Smooth muscle cell (in vitro differentiated cells): ENCODE data around the gene HORMAD2. TPM values are rescaled to one million over a fixed set of nuclear protein-coding genes. Genes with fewer than 3 reads are reported as not detected.

Experiments
- DNase-seq: peaks from one replicate; lab custom pipeline; 2025; ENCODE audit not compliant: unreplicated experiment; lab: John Stamatoyannopoulos, UW
- H2AFZ ChIP-seq: fragments of 200-600 bp; sonication (generic); 2 replicates; pipeline ENCODE4 v1.6.0; 2016; ENCODE audit warnings: antibody characterized with exemption, low read depth, mild to moderate bottlenecking
- H3F3A ChIP-seq: fragments of 200-600 bp; sonication (generic); 2 replicates; pipeline ENCODE4 v1.6.0; 2017; ENCODE audit warnings: antibody characterized with exemption, low read depth
- H3K27ac ChIP-seq: fragments of 200-600 bp; sonication (generic); 2 replicates; pipeline ENCODE4 v1.5.1; 2016; ENCODE audit warnings: low read depth, mild to moderate bottlenecking
- H3K27me3 ChIP-seq: fragments of 200-600 bp; sonication (generic); 2 replicates; pipeline ENCODE4 v1.6.1; 2016; ENCODE audit warnings: low read depth, mild to moderate bottlenecking
- H3K36me3 ChIP-seq: fragments of 200-600 bp; sonication (generic); 2 replicates; pipeline ENCODE4 v1.5.1; 2016; ENCODE audit warnings: low read depth
- H3K4me1 ChIP-seq: fragments of 200-600 bp; sonication (generic); 2 replicates; pipeline ENCODE4 v1.5.1; 2016; ENCODE audit warnings: low read depth
- H3K4me2 ChIP-seq: fragments of 200-600 bp; sonication (generic); 2 replicates; pipeline ENCODE4 v1.6.0; 2016; ENCODE audit warnings: mild to moderate bottlenecking
- H3K4me3 ChIP-seq: fragments of 200-600 bp; sonication (generic); 2 replicates; pipeline ENCODE4 v1.5.1; 2016; ENCODE audit warnings: mild to moderate bottlenecking
- H3K79me2 ChIP-seq: fragments of 200-600 bp; sonication (generic); 2 replicates; pipeline ENCODE4 v1.6.0; 2016; ENCODE audit warnings: low read depth, mild to moderate bottlenecking
- H3K9ac ChIP-seq: fragments of 200-600 bp; sonication (generic); 2 replicates; pipeline ENCODE4 v1.6.0; 2016; ENCODE audit warnings: low read depth
- H3K9me3 ChIP-seq: fragments of 200-600 bp; sonication (generic); replicated peaks from 2 replicates; pipeline ENCODE4 v1.5.1; 2016; ENCODE audit warnings: low read depth
- H4K20me1 ChIP-seq: fragments of 200-600 bp; sonication (generic); 2 replicates; pipeline ENCODE4 v1.6.0; 2016; ENCODE audit warnings: low read depth
- WGBS: methylation state at CpG from one replicate; pipeline ENCODE4 v1.1.7; 2016; ENCODE audit warnings: low lambda C conversion rate; 5-methylcytosine and 5-hydroxymethylcytosine counted together
- polyA plus RNA-seq: library from polyadenylated mRNA; unstranded; fragments of >200 nt; fragmentation: Nextera tagmentation; extraction: Ambion mirVana; gene quantifications from 2 replicates; pipeline ENCODE4 v1.2.1, GENCODE V29; 2016
- total RNA-seq: library from RNA; depleted of rRNA; stranded (reverse); fragments of >200 nt; gene quantifications from 2 replicates; pipeline ENCODE4 v1.2.3, GENCODE V29; 2014
- TF ChIP-seq, protein P1 (sequence below): fragments of 200-600 bp; sonication (generic); IDR thresholded peaks from 2 replicates; pipeline ENCODE4 v1.5.1; 2017; ENCODE audit warnings: borderline replicate concordance, mild to moderate bottlenecking, antibody characterized with exemption; ENCODE audit not compliant: insufficient read depth, poor library complexity, severe bottlenecking

HORMAD2 gene
- total and polyA plus RNA-seq, 2 experiments from 2014 or later = 1.4 TPM; not detected in 1

GRCh38 chr22:30222321-30222720 lies 142.1 kb downstream of the HORMAD2 start:
- Histone ChIP-seq H3K4me3 (no peak overlapping the region), H3K27ac (no peak overlapping the region), H2AFZ (no peak overlapping the region), H3K9me3 (no peaks in the 10 kb centered on the region), H3K9ac (no peak overlapping the region), H3K4me1 (no peaks in the 10 kb centered on the region), H4K20me1 (no peaks in the 10 kb centered on the region), H3K27me3 (no peaks in the 10 kb centered on the region), H3K36me3 (no peaks in the 10 kb centered on the region), H3K4me2 (no peak overlapping the region), H3K79me2 (no peaks in the 10 kb centered on the region), H3F3A (peaks cover 20% of the 10 kb centered on the region)
- WGBS = 90% methylated on average over 4 of the region's 4 CpGs
- TF ChIP-seq, protein P1, sequence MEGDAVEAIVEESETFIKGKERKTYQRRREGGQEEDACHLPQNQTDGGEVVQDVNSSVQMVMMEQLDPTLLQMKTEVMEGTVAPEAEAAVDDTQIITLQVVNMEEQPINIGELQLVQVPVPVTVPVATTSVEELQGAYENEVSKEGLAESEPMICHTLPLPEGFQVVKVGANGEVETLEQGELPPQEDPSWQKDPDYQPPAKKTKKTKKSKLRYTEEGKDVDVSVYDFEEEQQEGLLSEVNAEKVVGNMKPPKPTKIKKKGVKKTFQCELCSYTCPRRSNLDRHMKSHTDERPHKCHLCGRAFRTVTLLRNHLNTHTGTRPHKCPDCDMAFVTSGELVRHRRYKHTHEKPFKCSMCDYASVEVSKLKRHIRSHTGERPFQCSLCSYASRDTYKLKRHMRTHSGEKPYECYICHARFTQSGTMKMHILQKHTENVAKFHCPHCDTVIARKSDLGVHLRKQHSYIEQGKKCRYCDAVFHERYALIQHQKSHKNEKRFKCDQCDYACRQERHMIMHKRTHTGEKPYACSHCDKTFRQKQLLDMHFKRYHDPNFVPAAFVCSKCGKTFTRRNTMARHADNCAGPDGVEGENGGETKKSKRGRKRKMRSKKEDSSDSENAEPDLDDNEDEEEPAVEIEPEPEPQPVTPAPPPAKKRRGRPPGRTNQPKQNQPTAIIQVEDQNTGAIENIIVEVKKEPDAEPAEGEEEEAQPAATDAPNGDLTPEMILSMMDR = no peak
- DNase-seq = no peak

GRCh38 chr22:30223303-30223702 lies 143.0 kb downstream of the HORMAD2 start:
- Histone ChIP-seq H3K9me3 (no peaks in the 10 kb centered on the region), H3K4me1 (no peaks in the 10 kb centered on the region)

GRCh38 chr22:30224161-30224857 lies 144.0 kb downstream of the HORMAD2 start:
- Histone ChIP-seq H3K4me1 (peaks cover 5% of the 10 kb centered on the region), H2AFZ (no peak overlapping the region)

More at GRCh38 chr22:30223303-30223702, 143.0 kb downstream of the HORMAD2 start:
- Histone ChIP-seq H4K20me1 (no peaks in the 10 kb centered on the region), H3K27me3 (no peaks in the 10 kb centered on the region), H3K79me2 (no peaks in the 10 kb centered on the region), H3K4me2 (no peak overlapping the region), H3K4me3 (no peak overlapping the region), H2AFZ (no peak overlapping the region), H3K9ac (peak overlapping the region; percentile 59), H3K27ac (peak overlapping the region; percentile 83), H3K36me3 (no peaks in the 10 kb centered on the region), H3F3A (peaks cover 20% of the 10 kb centered on the region)
- WGBS = 69% methylated on average over 15 of the region's 15 CpGs
- no peak for DNase-seq
- TF ChIP-seq, protein P1 = no peak

More at GRCh38 chr22:30224161-30224857, 144.0 kb downstream of the HORMAD2 start:
- H3K27me3 ChIP-seq = no peaks in the 10 kb centered on the region
- no peaks in the 10 kb centered on the region for H4K20me1 ChIP-seq
- WGBS = 15% methylated on average over 11 of the region's 11 CpGs
- peak overlapping the region; percentile 32 for H3K4me2 ChIP-seq
- H3K9me3 ChIP-seq = no peaks in the 10 kb centered on the region
- H3K4me3 ChIP-seq = no peak overlapping the region
- TF ChIP-seq, protein P1 = no peak
- peak overlapping the region; percentile 83 for H3K27ac ChIP-seq
- peaks cover 20% of the 10 kb centered on the region for H3F3A ChIP-seq
- H3K36me3 ChIP-seq = no peaks in the 10 kb centered on the region
- no peak for DNase-seq
- peak overlapping the region; percentile 59 for H3K9ac ChIP-seq
- H3K79me2 ChIP-seq = no peaks in the 10 kb centered on the region
